Islet precursor cell (in vitro differentiated cells): ENCODE data around the gene NME2.
A peak's percentile ranks its signal among the peaks of the same experiment; 100 is the strongest.

Experiments used
- DNase-seq: peaks from one replicate; pipeline ENCODE4 v3.0.0-alpha.2; 2018

NME2 gene

GRCh38 chr17:51153210-51154072 lies 12.8 kb upstream of the NME2 start, which contains the start of gene NME1:
Gene NME1, plus strand, starts transcription at chr17:51153559. Its CDS starts 2,096 bp downstream, at chr17:51155655.
- DNase-seq = peak; percentile 100

- peak; percentile 55 for DNase-seq
Measured at GRCh38 chr17:51154176-51154575, 12.0 kb upstream of the NME2 start.

- no peak for DNase-seq
Measured at GRCh38 chr17:51155416-51155815, 10.8 kb upstream of the NME2 start.

- DNase-seq = no peak
Measured at GRCh38 chr17:51159604-51160003, 6.6 kb upstream of the NME2 start.

GRCh38 chr17:51161541-51161940 lies 4.7 kb upstream of the NME2 start:
- DNase-seq = no peak

GRCh38 chr17:51164911-51165679 lies 1.1 kb upstream of the NME2 start:
- DNase-seq = peak; percentile 81

GRCh38 chr17:51165680-51166197 lies 472 bp upstream of the NME2 start:
- DNase-seq = peak; percentile 79

GRCh38 chr17:51166987-51167931 lies 1.0 kb downstream of the NME2 start:
- DNase-seq = peak; percentile 89

- no peak for DNase-seq
Measured at GRCh38 chr17:51169340-51169739, 3.1 kb downstream of the NME2 start.

GRCh38 chr17:51170736-51171135 lies 4.5 kb downstream of the NME2 start:
- DNase-seq = peak; percentile 3

- DNase-seq = peak; percentile 37
Measured at GRCh38 chr17:51172030-51172429, 5.8 kb downstream of the NME2 start.

GRCh38 chr17:51180486-51180885 lies 14.3 kb downstream of the NME2 start:
- no peak for DNase-seq

- DNase-seq = no peak
Measured at GRCh38 chr17:51184124-51184523, 17.9 kb downstream of the NME2 start.

GRCh38 chr17:51185763-51186332 lies 19.6 kb downstream of the NME2 start:
- DNase-seq = peak; percentile 64

- DNase-seq = no peak
Measured at GRCh38 chr17:51188271-51188833, 22.1 kb downstream of the NME2 start.

GRCh38 chr17:51189162-51189561 lies 23.0 kb downstream of the NME2 start:
- no peak for DNase-seq

GRCh38 chr17:51189628-51190027 lies 23.4 kb downstream of the NME2 start:
- no peak for DNase-seq

GRCh38 chr17:51191895-51192294 lies 25.7 kb downstream of the NME2 start:
- DNase-seq = no peak

GRCh38 chr17:51197754-51198153 lies 31.5 kb downstream of the NME2 start:
- no peak for DNase-seq

GRCh38 chr17:51200295-51200694 lies 34.1 kb downstream of the NME2 start:
- DNase-seq = no peak

- no peak for DNase-seq
Measured at GRCh38 chr17:51200846-51201245, 34.6 kb downstream of the NME2 start.

- DNase-seq = no peak
Measured at GRCh38 chr17:51203838-51204237, 37.6 kb downstream of the NME2 start.
